WTC11 (cell line): ENCODE results near the gene RAD18. TPM values are rescaled to one million over a fixed set of nuclear protein-coding genes. Genes with fewer than 3 reads are reported as not detected.

Experiments
- ATAC-seq: fragments of 200-7000 bp; cut with Tn5 transposase; 2 replicates; pipeline ENCODE4 v1.10.0; 2021; ENCODE audit warnings: mild to moderate bottlenecking, moderate library complexity
- CTCF ChIA-PET: fragments of 300-600 bp; sonication (Branson Sonifier 250); formaldehyde crosslinking; loops from one replicate; lab custom pipeline; 2021; ENCODE audit warnings: antibody characterized with exemption; lab: Charles Lee
- POLR2A ChIA-PET: fragments of 350-600 bp; sonication (Branson Sonifier 250); formaldehyde crosslinking; loops from one replicate; lab custom pipeline; 2021; ENCODE audit warnings: antibody characterized with exemption; lab: Charles Lee
- DNase-seq: peaks from one replicate; pipeline ENCODE4 v3.0.0; 2021; ENCODE audit warnings: low spot score
- H3K27ac Mint-ChIP-seq: 2 replicates; pipeline ENCODE4 v1.8.0; 2021; ENCODE audit warnings: mixed read lengths
- H3K27me3 Mint-ChIP-seq: 2 replicates; pipeline ENCODE4 v1.8.0; 2021; ENCODE audit warnings: low read depth, mild to moderate bottlenecking, moderate library complexity, mixed read lengths
- H3K36me3 Mint-ChIP-seq: 2 replicates; pipeline ENCODE4 v1.8.0; 2021; ENCODE audit warnings: mixed read lengths
- H3K4me1 Mint-ChIP-seq: 2 replicates; pipeline ENCODE4 v1.8.0; 2022; ENCODE audit warnings: mixed read lengths
- H3K4me3 Mint-ChIP-seq: 2 replicates; pipeline ENCODE4 v1.8.0; 2021; ENCODE audit warnings: mild to moderate bottlenecking, moderate library complexity, mixed read lengths
- H3K9me3 Mint-ChIP-seq: 2 replicates; pipeline ENCODE4 v1.8.0; 2021; ENCODE audit warnings: mixed read lengths
- AFF4 ChIP-seq: sonication (generic); formaldehyde crosslinking; IDR thresholded peaks from 2 replicates; pipeline ENCODE4 v1.8.1; 2023; ENCODE audit warnings: mild to moderate bottlenecking, missing genetic modification reagents, borderline replicate concordance
- ATF1 ChIP-seq: sonication (generic); formaldehyde crosslinking; IDR thresholded peaks from 2 replicates; pipeline ENCODE4 v1.8.1; 2023; ENCODE audit warnings: mild to moderate bottlenecking, moderate library complexity, missing genetic modification reagents
- CBFB ChIP-seq: sonication (generic); formaldehyde crosslinking; IDR thresholded peaks from 2 replicates; pipeline ENCODE4 v1.8.1; 2022; ENCODE audit warnings: mild to moderate bottlenecking, low read depth, missing genetic modification reagents
- CREB1 ChIP-seq: sonication (generic); formaldehyde crosslinking; IDR thresholded peaks from 2 replicates; pipeline ENCODE4 v1.8.0; 2023; ENCODE audit warnings: mild to moderate bottlenecking, missing genetic modification reagents
- E2F4 ChIP-seq: sonication (generic); formaldehyde crosslinking; IDR thresholded peaks from 2 replicates; pipeline ENCODE4 v1.8.1; 2022; ENCODE audit warnings: low read depth, mild to moderate bottlenecking, moderate library complexity, missing genetic modification reagents, borderline replicate concordance
- ESRRA ChIP-seq: sonication (generic); formaldehyde crosslinking; IDR thresholded peaks from 2 replicates; pipeline ENCODE4 v1.8.1; 2022; ENCODE audit warnings: mild to moderate bottlenecking, missing genetic modification reagents, borderline replicate concordance
- ETV6 ChIP-seq: sonication (generic); formaldehyde crosslinking; IDR thresholded peaks from 2 replicates; pipeline ENCODE4 v1.8.1; 2022; ENCODE audit warnings: mild to moderate bottlenecking, missing genetic modification reagents
- FOXJ3 ChIP-seq: sonication (generic); formaldehyde crosslinking; IDR thresholded peaks from 2 replicates; pipeline ENCODE4 v1.9.0; 2021; ENCODE audit warnings: missing genetic modification reagents, mild to moderate bottlenecking, borderline replicate concordance
- FOXK1 ChIP-seq: sonication (generic); formaldehyde crosslinking; IDR thresholded peaks from 2 replicates; pipeline ENCODE4 v1.8.0; 2022; ENCODE audit warnings: mild to moderate bottlenecking, moderate library complexity, missing genetic modification reagents
- GRHL2 ChIP-seq: fragments of 250-450 bp; sonication (Bioruptor Pico); IDR thresholded peaks from 2 replicates; pipeline ENCODE4 v1.8.0; 2022; ENCODE audit warnings: mild to moderate bottlenecking, moderate library complexity; ENCODE audit not compliant: insufficient replicate concordance, severe bottlenecking
- KAT7 ChIP-seq: sonication (generic); formaldehyde crosslinking; IDR thresholded peaks from 2 replicates; pipeline ENCODE4 v1.8.1; 2023; ENCODE audit warnings: missing genetic modification reagents, mild to moderate bottlenecking, borderline replicate concordance
- MYBL2 ChIP-seq: sonication (generic); formaldehyde crosslinking; IDR thresholded peaks from 2 replicates; pipeline ENCODE4 v1.8.1; 2023; ENCODE audit warnings: mild to moderate bottlenecking, moderate library complexity, missing genetic modification reagents
- PRRX2 ChIP-seq: fragments of 250-450 bp; sonication (Bioruptor Pico); IDR thresholded peaks from 2 replicates; pipeline ENCODE4 v1.8.0; 2021; ENCODE audit warnings: mild to moderate bottlenecking
- SOX15 ChIP-seq: fragments of 250-450 bp; sonication (Bioruptor Pico); IDR thresholded peaks from 2 replicates; pipeline ENCODE4 v1.9.0; 2021; ENCODE audit warnings: mild to moderate bottlenecking
- TEAD1 ChIP-seq: sonication (generic); formaldehyde crosslinking; IDR thresholded peaks from 2 replicates; pipeline ENCODE4 v1.8.0; 2022; ENCODE audit warnings: mild to moderate bottlenecking, missing genetic modification reagents
- ZNF121 ChIP-seq: sonication (generic); formaldehyde crosslinking; IDR thresholded peaks from 2 replicates; pipeline ENCODE4 v1.8.0; 2023; ENCODE audit warnings: missing genetic modification reagents
- ZNF219 ChIP-seq: sonication (generic); formaldehyde crosslinking; IDR thresholded peaks from 2 replicates; pipeline ENCODE4 v1.8.0; 2023; ENCODE audit warnings: missing genetic modification reagents, mild to moderate bottlenecking, borderline replicate concordance
- ZNF232 ChIP-seq: sonication (generic); formaldehyde crosslinking; IDR thresholded peaks from 2 replicates; pipeline ENCODE4 v1.8.0; 2022; ENCODE audit warnings: mild to moderate bottlenecking, missing genetic modification reagents
- ZNF263 ChIP-seq: sonication (generic); formaldehyde crosslinking; IDR thresholded peaks from 2 replicates; pipeline ENCODE4 v1.8.1; 2022; ENCODE audit warnings: low read depth, mild to moderate bottlenecking, moderate library complexity, missing genetic modification reagents
- total RNA-seq: library from RNA; stranded (reverse); gene quantifications from 3 replicates; pipeline ENCODE4 v1.2.3, GENCODE V29; 2021
- TF ChIP-seq, protein P1 (sequence below): sonication (generic); formaldehyde crosslinking; IDR thresholded peaks from 2 replicates; pipeline ENCODE4 v1.8.1; 2022; ENCODE audit warnings: low read depth, missing genetic modification reagents, borderline replicate concordance
- TF ChIP-seq, protein P2 (sequence below): fragments of 250-450 bp; sonication (Bioruptor Pico); conservative IDR thresholded peaks from 2 replicates; pipeline ENCODE4 v1.9.0; 2021; ENCODE audit warnings: mild to moderate bottlenecking
- TF ChIP-seq, protein P3 (sequence below): sonication (generic); formaldehyde crosslinking; IDR thresholded peaks from 2 replicates; pipeline ENCODE4 v1.8.1; 2023; ENCODE audit warnings: mild to moderate bottlenecking, missing genetic modification reagents, moderate library complexity

RAD18 gene
- total RNA-seq, 1 experiment from 2014 or later: 24.4 TPM

GRCh38 chr3:8900869-8901268 lies 62.4 kb downstream of the RAD18 start (continued):
- TF ChIP-seq AFF4 (CRISPR knock-in tag) (no peak), E2F4 (CRISPR knock-in tag) (no peak), ATF1 (CRISPR knock-in tag) (no peak), ZNF232 (CRISPR knock-in tag) (no peak)
- TF ChIP-seq, all 79 proteins: peak for 0

DNA sequence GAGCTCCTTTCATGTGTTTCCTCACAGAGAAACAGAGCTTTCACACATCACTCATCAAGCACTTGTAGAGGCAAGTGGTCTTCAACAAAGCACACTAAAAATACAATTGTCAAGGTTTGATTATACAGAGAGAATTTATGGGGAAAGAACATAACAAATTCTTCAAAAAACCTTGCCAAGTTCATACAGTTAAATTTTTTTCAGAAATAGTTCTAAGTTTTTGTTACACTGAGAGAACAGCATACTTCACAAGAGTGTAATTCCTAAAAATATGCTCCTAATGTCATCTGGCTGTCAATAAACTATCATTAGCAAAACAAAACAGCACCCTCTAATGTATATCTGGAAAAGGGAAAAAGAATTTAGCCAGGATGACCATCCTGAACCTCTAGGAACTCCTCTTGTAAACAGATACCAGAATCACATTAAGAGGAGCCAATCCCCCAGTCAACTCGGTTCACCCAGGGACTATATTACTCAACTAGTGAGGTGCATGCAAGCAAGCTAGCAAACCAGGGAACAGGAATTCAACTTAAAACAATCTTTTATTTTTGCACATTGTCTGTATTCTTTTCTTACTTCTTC lies 63.3 kb downstream of the RAD18 start:
- Mint-ChIP-seq H3K4me3 (no peak overlapping the region), H3K4me1 (peaks cover 15% of the 10 kb centered on the region), H3K9me3 (no peaks in the 10 kb centered on the region), H3K27me3 (no peaks in the 10 kb centered on the region), H3K27ac (0 out of 2 replicates have a peak overlapping the region, but pooled peaks have one; percentile 30), H3K36me3 (peaks cover 5% of the 10 kb centered on the region)
- DNase-seq (no peak), ATAC-seq (0 out of 2 replicates have a peak, but pooled peaks have one; percentile 32)
- ChIA-PET CTCF (interaction anchor here (0.9 kb wide), 1 partner anchor 130 kb away, joined by 5 read pairs; the partner anchor contains the start of gene OXTR), POLR2A (no interaction called here)
- TF ChIP-seq FOXK1 (CRISPR knock-in tag): no peak
- no peak for TF ChIP-seq ZNF219

DNA sequence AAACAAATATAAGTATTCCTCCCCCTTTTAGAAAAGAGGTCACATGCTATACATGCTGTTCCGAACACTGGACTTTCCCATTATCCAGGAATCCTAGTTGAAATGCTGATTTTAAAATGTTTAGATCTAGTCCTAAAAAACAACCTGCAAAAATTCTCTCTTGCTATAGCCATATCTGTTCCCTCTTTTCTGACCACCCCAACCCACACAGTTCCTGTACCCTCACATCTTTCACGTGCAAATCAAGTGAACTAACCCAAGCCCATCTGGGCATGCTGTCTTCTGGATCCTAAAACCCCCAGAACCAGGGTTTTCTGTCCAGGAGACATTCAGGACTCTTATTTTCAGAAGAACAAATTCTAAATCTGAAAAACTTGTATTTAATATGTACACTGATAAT lies 67.4 kb downstream of the RAD18 start:
- Mint-ChIP-seq H3K36me3 (peaks cover 6% of the 10 kb centered on the region), H3K27me3 (no peaks in the 10 kb centered on the region), H3K4me3 (no peak overlapping the region), H3K4me1 (peaks cover 15% of the 10 kb centered on the region), H3K9me3 (no peaks in the 10 kb centered on the region), H3K27ac (peak overlapping the region; percentile 1; the same call in 1 of the 2 replicates)
- POLR2A ChIA-PET: no interaction called here
- ATAC-seq (no peak), DNase-seq (no peak)
- CTCF ChIA-PET: no interaction called here
- no peak for TF ChIP-seq PRRX2 (CRISPR knock-in tag)
- no peak for TF ChIP-seq SOX15 (CRISPR knock-in tag)
- no peak for TF ChIP-seq ZNF219

GRCh38 chr3:8893001-8893400 lies 70.3 kb downstream of the RAD18 start:
- Mint-ChIP-seq H3K27me3 (no peaks in the 10 kb centered on the region), H3K9me3 (no peaks in the 10 kb centered on the region), H3K36me3 (peaks cover 11% of the 10 kb centered on the region; the same call in 1 of the 2 replicates), H3K27ac (no peak overlapping the region), H3K4me3 (no peak overlapping the region), H3K4me1 (peaks cover 3% of the 10 kb centered on the region; the same call in 1 of the 2 replicates)
- DNase-seq (no peak), ATAC-seq (no peak)
- CTCF ChIA-PET: interaction anchor here (2.3 kb wide), 1 partner anchor 123 kb away, joined by 6 read pairs; the partner anchor contains the start of gene OXTR
- POLR2A ChIA-PET: no interaction called here
- TF ChIP-seq GRHL2 (CRISPR knock-in tag) (no peak), ETV6 (CRISPR knock-in tag) (no peak), TEAD1 (CRISPR knock-in tag) (no peak), KAT7 (CRISPR knock-in tag) (no peak), MYBL2 (no peak), CBFB (CRISPR knock-in tag) (no peak), FOXJ3 (CRISPR knock-in tag) (no peak), ESRRA (CRISPR knock-in tag) (no peak), ZNF263 (no peak), ZNF121 (no peak), CREB1 (CRISPR knock-in tag) (no peak)
- TF ChIP-seq, protein P1, sequence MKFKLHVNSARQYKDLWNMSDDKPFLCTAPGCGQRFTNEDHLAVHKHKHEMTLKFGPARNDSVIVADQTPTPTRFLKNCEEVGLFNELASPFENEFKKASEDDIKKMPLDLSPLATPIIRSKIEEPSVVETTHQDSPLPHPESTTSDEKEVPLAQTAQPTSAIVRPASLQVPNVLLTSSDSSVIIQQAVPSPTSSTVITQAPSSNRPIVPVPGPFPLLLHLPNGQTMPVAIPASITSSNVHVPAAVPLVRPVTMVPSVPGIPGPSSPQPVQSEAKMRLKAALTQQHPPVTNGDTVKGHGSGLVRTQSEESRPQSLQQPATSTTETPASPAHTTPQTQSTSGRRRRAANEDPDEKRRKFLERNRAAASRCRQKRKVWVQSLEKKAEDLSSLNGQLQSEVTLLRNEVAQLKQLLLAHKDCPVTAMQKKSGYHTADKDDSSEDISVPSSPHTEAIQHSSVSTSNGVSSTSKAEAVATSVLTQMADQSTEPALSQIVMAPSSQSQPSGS: no peak
- TF ChIP-seq, protein P2, sequence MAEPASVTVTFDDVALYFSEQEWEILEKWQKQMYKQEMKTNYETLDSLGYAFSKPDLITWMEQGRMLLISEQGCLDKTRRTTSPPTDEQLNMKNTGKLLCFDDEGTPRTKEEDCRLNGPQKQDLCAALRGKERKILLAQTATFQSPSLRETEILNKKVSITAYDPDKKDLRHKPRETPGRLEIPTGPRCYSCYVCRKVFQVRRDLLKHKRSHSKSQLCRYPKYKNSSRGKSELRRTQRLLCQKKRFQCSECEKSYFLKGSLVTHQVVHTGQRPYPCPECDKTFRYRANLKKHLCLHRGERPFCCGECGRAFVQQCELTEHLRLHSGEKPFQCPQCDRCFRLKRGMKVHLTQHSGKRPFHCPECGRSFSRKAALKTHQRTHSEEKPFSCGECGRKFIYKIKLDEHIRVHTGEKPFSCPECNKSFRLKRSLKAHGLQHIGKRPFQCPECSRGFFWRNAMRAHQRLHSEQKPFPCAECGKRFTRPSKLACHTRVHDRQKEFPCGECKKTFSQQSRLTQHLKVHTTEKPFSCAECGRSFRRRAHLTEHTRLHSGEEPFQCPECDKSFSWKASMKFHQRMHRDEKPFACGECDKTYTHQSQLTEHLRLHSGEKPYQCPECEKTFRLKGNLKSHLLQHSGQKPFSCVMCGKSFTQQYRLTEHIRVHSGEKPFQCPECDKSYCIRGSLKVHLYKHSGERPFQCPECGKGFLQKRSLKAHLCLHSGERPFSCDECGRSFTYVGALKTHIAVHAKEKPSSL (CRISPR knock-in tag): no peak
- TF ChIP-seq, protein P3, sequence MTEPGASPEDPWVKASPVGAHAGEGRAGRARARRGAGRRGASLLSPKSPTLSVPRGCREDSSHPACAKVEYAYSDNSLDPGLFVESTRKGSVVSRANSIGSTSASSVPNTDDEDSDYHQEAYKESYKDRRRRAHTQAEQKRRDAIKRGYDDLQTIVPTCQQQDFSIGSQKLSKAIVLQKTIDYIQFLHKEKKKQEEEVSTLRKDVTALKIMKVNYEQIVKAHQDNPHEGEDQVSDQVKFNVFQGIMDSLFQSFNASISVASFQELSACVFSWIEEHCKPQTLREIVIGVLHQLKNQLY (CRISPR knock-in tag): no peak
